Skin of body (tissue), 2 donors: ENCODE measurements around the gene SMARCB1. TPM values are rescaled to one million over a fixed set of nuclear protein-coding genes. Genes with fewer than 3 reads are reported as not detected.
A peak's percentile ranks its signal among the peaks of the same experiment; 100 is the strongest.

Experiments used
- DNase-seq: peaks from one replicate; lab custom pipeline; 2025; lab: John Stamatoyannopoulos, UW
- total RNA-seq: library from RNA; depleted of rRNA; stranded (reverse); fragments of >200 nt; gene quantifications from one replicate; pipeline ENCODE4 v1.2.3, GENCODE V29; 2014

SMARCB1 gene
- total RNA-seq, 1 donor from 2014 or later = 24.8 TPM

- no peak for DNase-seq
Measured at GRCh38 chr22:23762842-23763578, 23.8 kb upstream of the SMARCB1 start, which contains the start of gene C22orf15. Gene C22orf15, plus strand, starts transcription at chr22:23762990. Its CDS starts 317 bp downstream, at chr22:23763307.

DNA sequence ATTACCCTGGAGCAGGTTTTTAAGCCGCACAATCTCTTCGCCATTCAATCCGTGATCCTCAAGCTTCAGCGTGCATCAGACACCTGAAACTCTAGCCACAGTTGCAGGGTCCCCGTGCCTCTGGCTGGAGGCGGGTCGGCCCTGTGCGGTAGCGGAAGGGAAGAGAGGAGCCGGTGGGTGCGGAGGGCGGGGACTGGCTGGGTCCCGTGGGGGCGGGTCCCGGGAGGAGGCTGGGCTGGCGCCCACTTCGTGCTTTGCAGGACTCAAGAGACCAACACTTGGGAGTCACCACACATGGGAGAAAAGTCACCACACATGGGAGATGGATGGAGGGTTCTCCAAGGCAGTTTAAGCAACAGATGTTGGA, 23.2 kb upstream of the SMARCB1 start:
- no peak for DNase-seq

GRCh38 chr22:23763954-23764353, 22.8 kb upstream of the SMARCB1 start:
- no peak for DNase-seq

- no peak for DNase-seq
Measured at GRCh38 chr22:23764899-23765881, 21.6 kb upstream of the SMARCB1 start.

GRCh38 chr22:23767303-23767672, 19.5 kb upstream of the SMARCB1 start:
- no peak for DNase-seq

GRCh38 chr22:23767673-23768548, 18.9 kb upstream of the SMARCB1 start, which contains the start of gene CHCHD10:
Gene CHCHD10, minus strand, starts transcription at chr22:23767972. Its CDS starts 98 bp downstream, at chr22:23767874.
- DNase-seq = peak; percentile 61

DNA sequence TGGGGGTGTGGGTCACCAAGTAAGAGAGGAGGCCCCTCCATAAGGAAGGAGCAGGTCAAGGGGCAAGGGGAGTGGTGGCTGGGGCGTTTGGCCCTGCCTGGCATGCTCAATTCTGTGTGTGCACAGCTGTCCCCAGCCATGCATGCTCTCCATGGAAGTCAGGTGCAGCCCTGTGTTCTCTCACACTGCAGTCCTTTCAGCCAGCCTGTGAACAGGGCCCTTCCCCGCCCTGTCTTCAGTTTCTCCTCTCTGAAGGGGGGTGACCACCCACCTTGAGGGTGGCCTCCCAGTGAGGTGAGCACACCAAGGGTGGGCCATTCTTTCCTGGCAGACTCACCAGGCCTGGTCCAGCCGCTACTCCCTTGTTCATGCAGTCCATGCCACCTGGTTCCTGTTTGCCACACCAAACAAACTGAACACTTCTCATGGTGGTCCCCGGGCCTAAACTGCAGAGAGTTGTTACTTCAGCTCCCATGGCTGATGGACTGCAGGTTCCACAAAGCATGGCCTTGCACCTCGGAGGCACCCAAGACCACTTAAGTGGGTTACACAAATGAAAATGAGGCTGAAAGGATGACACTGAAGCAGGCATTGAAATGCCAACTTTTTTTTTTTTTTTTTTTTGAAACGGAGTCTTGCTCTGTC, 17.3 kb upstream of the SMARCB1 start:
- DNase-seq = no peak

DNA sequence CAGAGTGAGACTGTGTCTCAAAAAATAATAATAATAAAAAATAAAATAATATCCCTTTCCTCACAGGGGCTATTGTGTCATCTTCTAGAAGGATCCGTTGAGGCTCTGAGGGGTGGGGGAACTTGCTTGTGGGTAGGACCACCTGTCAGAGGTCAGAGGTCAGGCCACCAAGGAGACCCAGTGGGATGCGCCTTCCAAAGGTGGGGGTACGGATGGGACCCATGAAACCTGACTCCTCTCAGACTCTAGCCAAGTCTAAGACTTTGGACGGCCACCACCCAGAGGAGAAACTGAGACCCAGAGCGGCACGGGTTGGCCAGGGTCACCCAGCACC, 14.5 kb upstream of the SMARCB1 start:
- DNase-seq = no peak

DNA sequence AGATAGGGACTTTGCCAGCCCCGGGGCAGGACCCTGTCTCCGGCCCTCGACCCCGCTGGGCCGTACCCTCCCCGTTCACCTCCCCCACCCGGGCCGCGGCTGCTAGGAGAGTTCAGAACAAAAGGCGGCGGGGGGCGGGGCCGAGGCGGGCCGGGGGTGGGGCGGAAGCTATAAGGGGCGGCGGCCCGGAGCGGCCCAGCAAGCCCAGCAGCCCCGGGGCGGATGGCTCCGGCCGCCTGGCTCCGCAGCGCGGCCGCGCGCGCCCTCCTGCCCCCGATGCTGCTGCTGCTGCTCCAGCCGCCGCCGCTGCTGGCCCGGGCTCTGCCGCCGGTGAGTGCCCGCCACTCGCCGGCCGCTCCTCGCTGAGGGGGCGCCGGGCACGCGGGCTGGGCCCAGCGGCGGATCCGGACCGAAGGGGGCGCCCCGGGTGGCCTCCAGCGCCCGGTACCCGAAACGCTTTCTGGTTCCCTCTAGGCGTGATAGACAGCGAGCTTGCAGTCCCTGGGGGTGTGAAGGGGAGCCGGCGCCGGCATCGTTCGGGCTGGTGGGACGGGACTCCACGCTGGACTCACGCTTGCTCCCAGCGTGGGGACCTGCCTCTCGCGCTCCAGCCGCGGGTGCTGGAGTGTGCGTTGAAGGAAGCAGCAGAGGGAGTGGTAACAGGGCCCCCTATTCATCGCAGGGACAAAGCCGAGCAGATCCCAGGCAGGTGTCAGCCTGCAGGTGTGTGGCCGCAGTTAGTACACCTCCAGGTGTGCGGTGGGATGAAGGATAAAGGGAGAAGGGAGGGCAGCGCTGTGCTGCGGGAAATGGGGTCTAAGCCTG, 13.9 kb upstream of the SMARCB1 start, which contains the start of gene MMP11:
Gene MMP11, plus strand, starts transcription at position 201 of the 825 bp plus-strand sequence. Its CDS starts 22 bp downstream, at position 223.
- no peak for DNase-seq

GRCh38 chr22:23773483-23774113, 13.2 kb upstream of the SMARCB1 start:
- DNase-seq = no peak

DNA sequence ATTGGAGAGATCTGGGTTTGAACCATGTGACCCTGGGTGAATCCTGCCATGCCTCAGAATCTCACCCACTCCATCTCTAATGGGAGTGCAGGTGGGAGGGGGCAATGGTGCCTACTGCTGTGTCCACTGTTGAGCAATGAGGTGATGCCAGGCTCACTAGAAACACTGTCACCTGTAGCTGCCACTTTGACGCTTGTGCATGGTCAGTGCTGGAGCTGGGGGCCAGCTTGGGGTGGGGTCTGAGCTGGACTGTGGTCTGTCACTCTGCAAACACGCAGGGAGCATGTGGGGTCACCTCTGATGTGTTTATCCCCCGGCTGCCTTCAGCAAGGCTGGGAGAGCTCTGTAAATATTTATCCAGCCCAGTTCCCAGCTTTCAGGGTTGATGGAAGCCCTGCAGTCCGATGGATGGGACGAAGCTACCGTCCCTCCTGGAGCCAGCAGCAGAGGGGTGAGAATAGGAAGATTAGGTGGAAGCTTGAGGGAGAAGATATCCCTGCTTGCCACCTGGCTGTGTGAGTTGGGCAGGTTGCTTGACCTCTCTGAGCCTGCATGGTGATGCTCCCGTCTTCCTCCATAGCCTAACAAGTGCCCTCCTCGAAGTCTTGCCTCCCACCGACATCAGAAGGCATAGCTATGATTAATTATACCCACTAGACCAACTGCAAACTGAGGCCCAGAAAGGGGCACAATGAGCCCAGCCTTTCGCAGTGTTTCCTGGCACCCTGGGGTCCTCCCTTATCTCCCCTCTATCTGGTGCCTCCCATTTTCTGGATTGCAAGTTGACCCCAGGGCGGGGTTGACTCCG, 12.4 kb upstream of the SMARCB1 start:
- DNase-seq = no peak

DNA sequence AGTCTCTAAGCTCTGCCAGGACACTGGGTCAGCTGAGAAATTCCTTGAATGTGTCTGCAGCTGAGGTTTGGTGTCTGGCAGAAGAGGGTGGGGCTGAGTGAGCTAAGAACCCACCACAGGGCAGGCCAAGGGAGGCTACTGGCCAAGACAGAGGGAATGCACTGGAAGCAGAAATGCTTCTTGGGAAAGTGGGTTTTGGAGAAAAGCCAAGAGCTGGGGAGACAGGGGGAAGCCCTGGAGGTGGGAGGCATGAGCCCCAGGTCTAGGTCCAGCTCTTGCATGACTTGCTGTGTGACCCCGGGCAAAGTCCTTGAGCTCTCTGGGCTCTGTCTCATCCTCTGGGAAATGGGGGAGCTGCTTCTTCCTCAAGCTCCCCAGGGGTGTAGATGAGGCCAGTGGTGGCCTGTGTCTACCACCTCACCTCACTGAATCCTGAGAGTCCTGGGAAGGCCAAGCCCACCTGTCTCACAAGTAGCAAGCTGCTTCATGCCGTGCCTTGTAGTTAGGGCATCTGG, 11.8 kb upstream of the SMARCB1 start:
- no peak for DNase-seq

GRCh38 chr22:23775779-23776375, 10.9 kb upstream of the SMARCB1 start:
- DNase-seq = no peak

DNA sequence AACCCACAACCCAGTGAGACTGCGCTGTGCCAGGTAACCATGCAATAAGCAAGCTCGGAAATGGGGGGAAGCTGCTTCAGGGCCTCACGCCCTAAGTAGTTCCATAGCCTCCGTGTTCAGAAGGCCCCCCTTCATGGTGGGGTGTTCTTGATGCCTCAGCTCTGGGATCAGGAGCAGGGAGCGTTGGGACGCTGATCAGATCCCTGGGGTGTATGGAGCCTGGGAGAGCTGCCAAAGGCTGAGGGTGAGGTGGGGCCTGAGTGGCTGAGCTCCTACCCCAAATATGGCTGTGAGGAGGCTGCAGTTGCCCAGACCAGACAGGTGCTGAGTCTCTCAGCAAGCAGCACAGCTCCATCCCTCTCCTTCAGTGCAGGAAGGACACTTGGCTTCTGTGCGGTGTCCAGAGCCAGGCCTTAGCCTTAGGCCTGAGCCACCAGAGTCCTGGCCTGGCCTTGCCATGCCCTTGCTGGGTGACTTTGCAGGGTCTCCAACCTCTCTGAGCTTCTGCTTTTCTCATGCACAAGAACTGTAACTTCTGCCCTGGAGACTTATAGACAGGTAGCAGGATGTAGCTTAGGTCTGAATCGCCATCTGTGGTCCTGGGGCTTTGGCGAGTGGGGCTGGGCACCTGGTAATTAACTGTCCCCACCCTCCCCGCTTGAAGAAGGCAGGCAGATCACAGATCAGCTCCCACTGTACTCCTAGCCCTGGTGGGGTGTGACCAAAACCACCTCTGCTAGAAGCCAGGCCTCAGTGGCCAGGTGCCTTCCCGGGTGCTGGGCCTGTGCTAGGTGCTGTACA, 8.8 kb upstream of the SMARCB1 start:
- no peak for DNase-seq

- DNase-seq = no peak
Measured at GRCh38 chr22:23778577-23778900, 8.2 kb upstream of the SMARCB1 start.

DNA sequence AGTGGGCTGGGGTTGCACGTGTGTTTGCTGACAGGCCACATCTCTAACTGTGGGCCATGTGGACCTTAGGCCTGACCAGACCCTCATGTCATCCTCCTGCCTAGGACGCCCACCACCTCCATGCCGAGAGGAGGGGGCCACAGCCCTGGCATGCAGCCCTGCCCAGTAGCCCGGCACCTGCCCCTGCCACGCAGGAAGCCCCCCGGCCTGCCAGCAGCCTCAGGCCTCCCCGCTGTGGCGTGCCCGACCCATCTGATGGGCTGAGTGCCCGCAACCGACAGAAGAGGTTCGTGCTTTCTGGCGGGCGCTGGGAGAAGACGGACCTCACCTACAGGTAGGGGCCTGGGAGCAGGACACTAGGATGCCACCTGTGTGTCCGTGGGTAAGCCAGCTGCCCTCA, 7.7 kb upstream of the SMARCB1 start:
- DNase-seq = no peak

DNA sequence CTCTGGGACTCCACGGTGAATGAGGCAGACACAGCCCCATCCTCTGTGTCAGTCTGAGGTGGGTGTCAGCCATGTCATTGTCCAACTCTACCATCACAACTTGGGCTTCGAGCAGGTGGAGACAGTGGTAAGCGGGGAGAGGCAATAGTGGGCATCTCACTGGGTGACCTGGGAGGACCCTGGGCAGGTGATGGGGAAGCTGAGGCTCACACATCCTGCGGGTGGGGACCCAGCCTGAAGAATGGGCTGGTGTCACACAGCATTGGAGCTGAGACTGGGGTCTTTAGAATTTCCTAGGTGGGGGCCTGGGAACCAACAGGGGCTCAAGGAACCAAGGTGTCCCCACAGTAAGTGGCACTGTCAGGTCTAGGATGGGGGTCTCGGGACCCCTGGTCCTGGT, 7.0 kb upstream of the SMARCB1 start:
- no peak for DNase-seq
